ENCODE data around the gene ARPP19.

DNA sequence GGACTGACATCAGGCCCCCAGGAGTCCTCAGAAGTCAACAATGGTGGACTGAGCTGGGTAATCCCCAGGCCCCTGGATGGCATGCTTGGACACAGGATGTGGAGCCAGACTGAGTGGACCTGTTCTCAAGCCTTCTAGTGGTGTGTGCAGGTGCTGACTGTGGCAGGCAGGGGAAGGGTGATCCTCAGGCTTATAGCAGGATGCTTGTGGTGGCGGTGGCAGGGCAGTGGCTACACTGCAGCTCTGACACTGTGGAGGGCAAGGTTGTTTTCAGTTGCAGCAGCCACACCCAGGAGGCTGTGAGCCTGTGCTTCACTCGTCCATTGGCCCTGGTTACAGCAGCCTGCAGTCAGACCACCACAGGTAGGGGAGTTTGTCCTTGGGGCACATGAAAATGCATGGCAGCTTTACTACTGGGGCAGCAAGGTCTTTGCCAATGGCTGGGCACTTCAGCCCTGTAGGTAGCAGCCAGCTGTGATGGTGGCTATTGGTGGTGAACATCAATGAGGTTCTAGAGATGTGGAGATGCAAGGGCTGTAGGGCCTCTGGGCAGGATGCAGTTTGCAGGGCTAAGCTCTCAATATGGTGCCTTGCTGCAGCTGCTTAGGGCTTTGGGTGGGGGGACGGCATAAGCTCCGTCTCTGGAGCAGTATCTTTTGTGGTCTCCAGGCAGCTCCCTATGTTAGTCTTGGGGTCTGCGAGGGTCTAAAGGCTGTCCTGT is 22.6 kb downstream of the ARPP19 start:
- TF ChIP-seq, protein P1, sequence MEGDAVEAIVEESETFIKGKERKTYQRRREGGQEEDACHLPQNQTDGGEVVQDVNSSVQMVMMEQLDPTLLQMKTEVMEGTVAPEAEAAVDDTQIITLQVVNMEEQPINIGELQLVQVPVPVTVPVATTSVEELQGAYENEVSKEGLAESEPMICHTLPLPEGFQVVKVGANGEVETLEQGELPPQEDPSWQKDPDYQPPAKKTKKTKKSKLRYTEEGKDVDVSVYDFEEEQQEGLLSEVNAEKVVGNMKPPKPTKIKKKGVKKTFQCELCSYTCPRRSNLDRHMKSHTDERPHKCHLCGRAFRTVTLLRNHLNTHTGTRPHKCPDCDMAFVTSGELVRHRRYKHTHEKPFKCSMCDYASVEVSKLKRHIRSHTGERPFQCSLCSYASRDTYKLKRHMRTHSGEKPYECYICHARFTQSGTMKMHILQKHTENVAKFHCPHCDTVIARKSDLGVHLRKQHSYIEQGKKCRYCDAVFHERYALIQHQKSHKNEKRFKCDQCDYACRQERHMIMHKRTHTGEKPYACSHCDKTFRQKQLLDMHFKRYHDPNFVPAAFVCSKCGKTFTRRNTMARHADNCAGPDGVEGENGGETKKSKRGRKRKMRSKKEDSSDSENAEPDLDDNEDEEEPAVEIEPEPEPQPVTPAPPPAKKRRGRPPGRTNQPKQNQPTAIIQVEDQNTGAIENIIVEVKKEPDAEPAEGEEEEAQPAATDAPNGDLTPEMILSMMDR (conservative IDR thresholded peaks at IDR 0.05; ENCODE audit: low read length) = no peak
- no peak for TF ChIP-seq EZH2phosphoT487 (IDR thresholded peaks at IDR 0.05; ENCODE audit: borderline replicate concordance, low read depth, low read length)
